Thoracic aorta (tissue), 2 donors: ENCODE results near the gene DNAJB12. TPM values are rescaled to one million over a fixed set of nuclear protein-coding genes. Genes with fewer than 3 reads are reported as not detected.

Experiments used
- ATAC-seq: fragments of 150-250 bp; one replicate; pipeline ENCODE4 v1.8.0; 2017; ENCODE audit warnings: low read depth; ENCODE audit not compliant: insufficient number of reproducible peaks, low FRiP score
- DNase-seq: peaks from one replicate; pipeline ENCODE4 v3.0.0-alpha.2; 2020; ENCODE audit warnings: low spot score
- H3K27ac ChIP-seq, 2 donors: fragments of 200-600 bp; sonication (generic); 1 replicate in 1 of 2; 2 replicates in 1 of 2; pipeline ENCODE4 v1.5.1; 2016; ENCODE audit warnings: mild to moderate bottlenecking in 2 of 2, moderate library complexity in 2 of 2
- H3K27me3 ChIP-seq: fragments of 200-600 bp; sonication (generic); replicated peaks from 2 replicates; pipeline ENCODE4 v1.6.0; 2016; ENCODE audit warnings: mild to moderate bottlenecking; ENCODE audit not compliant: insufficient read depth
- H3K36me3 ChIP-seq: fragments of 200-600 bp; sonication (generic); one replicate; pipeline ENCODE4 v1.5.1; 2016
- H3K4me1 ChIP-seq, 2 donors: fragments of 200-600 bp; sonication (generic); 1 replicate in 1 of 2; 2 replicates in 1 of 2; pipeline versions ENCODE4 v1.5.1 to v1.6.0; 2016; ENCODE audit warnings: low read depth in 2 of 2, mild to moderate bottlenecking in 1 of 2; ENCODE audit not compliant: control insufficient read depth in 1 of 2
- H3K4me3 ChIP-seq: fragments of 200-600 bp; sonication (generic); 2 replicates; pipeline ENCODE4 v1.5.1; 2016; ENCODE audit warnings: mild to moderate bottlenecking
- H3K9me3 ChIP-seq: fragments of 200-600 bp; sonication (generic); 2 replicates; pipeline ENCODE4 v1.5.1; 2016
- total RNA-seq, 2 donors: library from RNA; depleted of rRNA; stranded (reverse); fragments of >200 nt; gene quantifications; one replicate each; pipeline versions ENCODE4 v1.1.0 to v1.2.3, GENCODE V29; 2016
- TF ChIP-seq, protein P1 (sequence below): fragments of 200-600 bp; sonication (generic); IDR thresholded peaks from one replicate; pipeline ENCODE4 v1.5.1; 2019; ENCODE audit warnings: antibody characterized with exemption

Gene DNAJB12
- total RNA-seq, 2 donors from 2014 or later = 33.3 to 39.5 TPM

DNA sequence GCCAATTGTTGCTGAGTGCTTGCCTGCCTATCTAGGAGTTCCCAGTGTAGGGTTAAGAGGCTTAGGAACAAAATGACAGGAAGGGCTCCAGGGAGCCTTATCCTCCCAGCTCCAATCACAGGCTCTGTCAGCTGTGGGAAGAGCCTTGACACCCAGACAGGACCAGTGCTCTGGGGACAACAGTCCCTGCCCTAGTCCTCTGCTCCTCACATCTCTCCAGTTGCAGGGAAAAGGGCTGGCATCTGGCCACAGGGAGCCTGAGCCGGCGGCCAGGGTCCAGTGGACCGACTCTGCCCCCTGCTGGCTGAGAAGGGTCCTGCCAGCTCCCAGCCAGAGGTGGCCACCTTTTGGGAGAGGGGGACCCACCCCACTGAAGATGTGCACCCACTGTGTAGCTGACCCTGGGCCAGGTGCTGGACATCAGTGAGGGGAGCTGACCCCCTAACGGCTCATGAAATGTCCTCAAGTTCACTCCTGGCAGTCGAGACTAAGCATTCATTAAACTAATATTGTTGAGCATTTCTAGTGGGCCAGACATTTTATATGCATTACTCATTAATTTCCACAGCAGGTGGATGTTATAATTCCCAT is 17.6 kb downstream of the DNAJB12 start:
- no peak overlapping the region for H3K4me3 ChIP-seq
- TF ChIP-seq, protein P1, sequence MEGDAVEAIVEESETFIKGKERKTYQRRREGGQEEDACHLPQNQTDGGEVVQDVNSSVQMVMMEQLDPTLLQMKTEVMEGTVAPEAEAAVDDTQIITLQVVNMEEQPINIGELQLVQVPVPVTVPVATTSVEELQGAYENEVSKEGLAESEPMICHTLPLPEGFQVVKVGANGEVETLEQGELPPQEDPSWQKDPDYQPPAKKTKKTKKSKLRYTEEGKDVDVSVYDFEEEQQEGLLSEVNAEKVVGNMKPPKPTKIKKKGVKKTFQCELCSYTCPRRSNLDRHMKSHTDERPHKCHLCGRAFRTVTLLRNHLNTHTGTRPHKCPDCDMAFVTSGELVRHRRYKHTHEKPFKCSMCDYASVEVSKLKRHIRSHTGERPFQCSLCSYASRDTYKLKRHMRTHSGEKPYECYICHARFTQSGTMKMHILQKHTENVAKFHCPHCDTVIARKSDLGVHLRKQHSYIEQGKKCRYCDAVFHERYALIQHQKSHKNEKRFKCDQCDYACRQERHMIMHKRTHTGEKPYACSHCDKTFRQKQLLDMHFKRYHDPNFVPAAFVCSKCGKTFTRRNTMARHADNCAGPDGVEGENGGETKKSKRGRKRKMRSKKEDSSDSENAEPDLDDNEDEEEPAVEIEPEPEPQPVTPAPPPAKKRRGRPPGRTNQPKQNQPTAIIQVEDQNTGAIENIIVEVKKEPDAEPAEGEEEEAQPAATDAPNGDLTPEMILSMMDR = peak; percentile 96
- no peaks in the 10 kb centered on the region for H3K27me3 ChIP-seq
- ATAC-seq (no peak), DNase-seq (peak; percentile 54)
- peaks cover 31% of the 10 kb centered on the region for H3K36me3 ChIP-seq
- H3K9me3 ChIP-seq = no peaks in the 10 kb centered on the region
- H3K4me1 ChIP-seq = peaks cover 33 to 51% of the 10 kb centered on the region in 2 donors
- H3K27ac ChIP-seq = no peak overlapping the region

DNA sequence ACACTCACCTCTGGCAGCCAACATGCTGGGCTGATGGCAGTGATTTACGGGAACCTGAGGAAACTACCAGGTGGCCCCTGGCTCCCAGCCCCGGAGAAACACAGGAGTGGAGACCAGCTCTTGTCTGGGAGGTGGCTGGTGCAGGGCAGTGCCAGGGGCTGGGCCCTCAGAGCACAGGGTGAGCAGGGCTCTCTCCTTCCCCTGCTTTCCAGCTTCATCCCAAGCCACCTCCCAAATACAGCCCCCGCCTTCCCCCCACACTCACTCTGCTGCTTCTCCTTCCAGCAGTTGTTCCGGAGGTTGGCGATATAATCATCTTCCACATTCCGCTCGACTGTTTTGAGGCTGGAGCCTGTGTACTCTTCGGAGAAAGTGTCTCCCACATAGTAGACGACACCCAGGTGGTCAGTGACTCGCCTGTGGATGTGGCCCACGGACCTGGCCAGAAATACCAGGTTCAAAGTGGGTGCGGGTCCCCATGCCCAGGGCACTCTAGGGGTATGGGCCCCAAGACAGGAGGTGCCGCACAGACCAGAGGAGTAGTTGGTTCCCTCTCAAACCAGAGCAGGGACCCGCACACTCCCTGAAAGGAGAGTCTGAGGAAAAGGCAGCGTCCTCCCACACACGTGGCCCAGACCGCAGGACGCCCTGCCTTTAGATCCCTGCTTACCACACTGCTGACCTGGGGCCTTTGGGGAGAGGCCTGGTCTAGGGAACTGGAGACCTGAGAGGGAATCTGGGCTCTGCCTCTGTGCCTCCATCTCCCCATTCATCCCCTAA is 18.3 kb downstream of the DNAJB12 start:
- Histone ChIP-seq H3K4me1 (peaks cover 40 to 58% of the 10 kb centered on the region in 2 donors), H3K27me3 (no peaks in the 10 kb centered on the region), H3K4me3 (no peak overlapping the region), H3K27ac (peak overlapping the region; percentile 88 to 89), H3K9me3 (no peaks in the 10 kb centered on the region), H3K36me3 (peaks cover 24% of the 10 kb centered on the region)
- TF ChIP-seq, protein P1 = no peak
- ATAC-seq (no peak), DNase-seq (no peak)

DNA sequence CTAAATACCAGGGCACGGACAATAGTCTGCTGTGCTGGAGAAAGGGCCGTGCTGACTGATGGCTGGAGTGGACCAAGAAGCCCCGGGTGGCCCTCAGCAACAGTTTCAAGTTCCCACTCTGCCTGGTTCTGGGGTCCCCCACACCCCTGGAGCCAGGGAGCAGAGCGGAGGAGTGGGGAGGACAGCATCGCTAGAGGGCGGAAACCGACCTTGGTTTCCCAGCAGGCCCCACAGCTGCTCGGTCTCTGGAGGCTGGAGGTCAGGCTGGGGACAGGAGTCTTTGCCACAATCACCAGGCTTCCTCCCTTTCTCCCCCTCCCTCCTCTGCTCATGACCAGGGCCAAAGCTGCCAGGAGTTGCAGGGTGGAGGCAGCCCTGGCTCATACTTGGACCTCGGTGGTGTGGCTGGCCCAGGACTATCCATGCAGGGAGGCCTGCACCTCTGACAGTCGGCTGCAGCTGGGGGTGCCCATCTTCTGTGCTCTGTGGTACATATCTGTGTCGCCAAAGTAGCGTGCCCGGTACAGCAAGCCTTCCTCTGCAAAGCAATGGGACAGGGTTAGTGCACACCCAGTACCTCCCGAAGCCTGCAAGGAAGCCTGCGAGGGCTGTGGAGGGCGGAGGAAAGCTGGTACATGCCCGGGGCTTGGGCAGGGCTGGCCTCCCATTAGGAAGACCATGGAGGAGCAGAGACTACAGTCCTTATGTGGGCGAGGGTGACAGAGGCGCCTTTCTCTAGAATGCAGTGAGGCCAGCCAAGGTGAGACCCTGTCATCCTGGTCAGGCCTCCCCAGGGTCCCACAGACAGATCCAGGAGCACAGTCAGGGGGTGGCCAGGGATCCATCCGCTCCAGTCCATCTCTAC is 19.1 kb downstream of the DNAJB12 start:
- Histone ChIP-seq H3K9me3 (no peaks in the 10 kb centered on the region), H3K36me3 (peaks cover 17% of the 10 kb centered on the region), H3K4me1 (peaks cover 45 to 64% of the 10 kb centered on the region in 2 donors), H3K4me3 (peak overlapping the region; percentile 38), H3K27ac (peak overlapping the region; percentile 88 to 89), H3K27me3 (no peaks in the 10 kb centered on the region)
- DNase-seq (no peak), ATAC-seq (peak; percentile 3)
- TF ChIP-seq, protein P1 = no peak

DNA sequence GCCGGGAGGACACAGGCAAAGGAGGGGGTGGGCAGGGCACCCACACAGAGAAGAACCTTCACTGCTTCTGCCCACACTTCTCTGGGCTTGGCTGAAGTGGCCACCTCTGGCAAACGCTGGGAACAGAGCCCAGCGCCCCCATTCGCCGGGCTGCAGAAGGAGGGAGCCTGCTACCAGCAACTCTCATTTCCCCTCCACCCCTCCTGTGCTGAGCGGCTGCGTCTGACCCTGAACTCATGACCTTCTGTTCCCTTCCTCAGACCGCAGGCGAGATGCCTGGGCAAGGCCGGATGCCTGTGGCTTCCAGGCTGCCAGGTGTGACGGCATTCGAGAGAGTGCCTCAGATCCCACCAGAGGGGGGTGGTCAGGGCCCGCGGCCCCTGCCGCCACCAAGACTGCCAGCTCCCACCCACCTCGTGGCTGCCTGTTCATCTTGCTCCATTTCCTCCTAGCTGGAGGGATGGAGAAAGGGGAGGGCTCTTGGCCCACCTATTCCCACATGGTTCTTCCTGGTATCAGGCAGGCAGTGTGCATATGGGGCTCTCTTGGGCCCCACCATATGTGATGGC is 19.8 kb downstream of the DNAJB12 start:
- Histone ChIP-seq H3K27ac (peak overlapping the region; percentile 88 to 89), H3K9me3 (no peaks in the 10 kb centered on the region), H3K4me3 (peak overlapping the region; percentile 38), H3K36me3 (peaks cover 16% of the 10 kb centered on the region), H3K27me3 (no peaks in the 10 kb centered on the region), H3K4me1 (peaks cover 45 to 63% of the 10 kb centered on the region in 2 donors)
- peak; percentile 49 for DNase-seq
- ATAC-seq = peak; percentile 23
- TF ChIP-seq, protein P1 = no peak
